ENCODE measurements around the gene TMEM42. TPM values are rescaled to one million over a fixed set of nuclear protein-coding genes. Genes with fewer than 3 reads are reported as not detected.

Gene TMEM42
- total RNA-seq, 3 donors from 2014 or later: 12.8 to 28.6 (median 20.3) TPM

- TF ChIP-seq CTCF (IDR thresholded peaks at IDR 0.05) (no peak), POLR2A (IDR thresholded peaks at IDR 0.05) (no peak), POLR2AphosphoS5 (IDR thresholded peaks at IDR 0.05) (no peak)
- intact Hi-C loops (cut with DNase I; ENCODE audit: low total_unique reads): no loop called here
- DNase-seq (ENCODE audit: low spot score in 2 of 2): no peak
These were observed 22.3 kb downstream of the TMEM42 start for GRCh38 chr3:44883999-44884431.

GRCh38 chr3:44885618-44886017 is 23.9 kb downstream of the TMEM42 start:
- no peak for TF ChIP-seq POLR2A (IDR thresholded peaks at IDR 0.05)
- TF ChIP-seq POLR2AphosphoS5 (IDR thresholded peaks at IDR 0.05): no peak
- no peak for TF ChIP-seq CTCF (IDR thresholded peaks at IDR 0.05)
- no peaks in the 10 kb centered on the region for H3K36me3 ChIP-seq
- DNase-seq (ENCODE audit: low spot score in 2 of 2): no peak
- H3K9me3 ChIP-seq: no peaks in the 10 kb centered on the region
- H3K4me1 ChIP-seq: no peaks in the 10 kb centered on the region
- H3K4me3 ChIP-seq: no peak overlapping the region
- H3K27ac ChIP-seq: no peak overlapping the region
- no peaks in the 10 kb centered on the region for H3K27me3 ChIP-seq
- intact Hi-C loops (cut with DNase I; ENCODE audit: low total_unique reads): no loop called here

More at GRCh38 chr3:44883999-44884431, 22.3 kb downstream of the TMEM42 start:
- no peaks in the 10 kb centered on the region for H3K36me3 ChIP-seq
- H3K4me1 ChIP-seq: no peaks in the 10 kb centered on the region
- H3K27ac ChIP-seq: no peak overlapping the region
- H3K4me3 ChIP-seq: no peak overlapping the region
- H3K27me3 ChIP-seq: no peaks in the 10 kb centered on the region
- no peaks in the 10 kb centered on the region for H3K9me3 ChIP-seq

DNA sequence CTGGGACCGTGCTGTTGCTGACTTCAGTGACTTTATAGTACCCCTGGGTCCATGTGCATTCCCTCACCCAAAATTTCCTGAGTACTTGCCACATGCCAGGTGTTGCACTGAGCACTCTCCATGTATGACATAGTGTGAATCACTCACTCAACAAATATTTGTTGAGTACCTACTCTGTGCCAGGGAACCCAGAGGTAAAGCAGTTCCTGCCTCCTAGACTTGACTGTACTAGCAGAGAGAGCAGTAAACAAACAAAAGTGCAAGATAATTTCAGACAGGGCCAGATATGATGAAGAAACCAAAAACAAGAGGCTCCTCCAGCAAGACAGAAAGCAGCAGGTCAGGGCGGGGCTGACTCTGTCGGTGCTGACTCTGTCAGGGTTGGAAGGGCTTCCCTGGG is 24.8 kb downstream of the TMEM42 start:
- no peak for TF ChIP-seq CTCF (IDR thresholded peaks at IDR 0.05)
- no peak for TF ChIP-seq POLR2AphosphoS5 (IDR thresholded peaks at IDR 0.05)
- TF ChIP-seq POLR2A (IDR thresholded peaks at IDR 0.05): no peak
- intact Hi-C loops (cut with DNase I; ENCODE audit: low total_unique reads): no loop called here
- no peaks in the 10 kb centered on the region for H3K36me3 ChIP-seq

GRCh38 chr3:44887101-44887500 is 25.4 kb downstream of the TMEM42 start:
- TF ChIP-seq POLR2A (IDR thresholded peaks at IDR 0.05): no peak
- no peak for TF ChIP-seq POLR2AphosphoS5 (IDR thresholded peaks at IDR 0.05)
- no peak for TF ChIP-seq CTCF (IDR thresholded peaks at IDR 0.05)
- Histone ChIP-seq H3K4me1 (no peaks in the 10 kb centered on the region), H3K9me3 (no peaks in the 10 kb centered on the region), H3K4me3 (no peak overlapping the region), H3K27me3 (no peaks in the 10 kb centered on the region), H3K27ac (no peak overlapping the region), H3K36me3 (no peaks in the 10 kb centered on the region)
- no peak for DNase-seq (ENCODE audit: low spot score in 2 of 2)
- intact Hi-C loops (cut with DNase I; ENCODE audit: low total_unique reads): no loop called here

More for the DNA sequence above, 24.8 kb downstream of the TMEM42 start:
- Histone ChIP-seq H3K4me1 (no peaks in the 10 kb centered on the region), H3K27ac (no peak overlapping the region), H3K9me3 (no peaks in the 10 kb centered on the region), H3K27me3 (no peaks in the 10 kb centered on the region), H3K4me3 (no peak overlapping the region)
- DNase-seq (ENCODE audit: low spot score in 2 of 2): no peak

DNA sequence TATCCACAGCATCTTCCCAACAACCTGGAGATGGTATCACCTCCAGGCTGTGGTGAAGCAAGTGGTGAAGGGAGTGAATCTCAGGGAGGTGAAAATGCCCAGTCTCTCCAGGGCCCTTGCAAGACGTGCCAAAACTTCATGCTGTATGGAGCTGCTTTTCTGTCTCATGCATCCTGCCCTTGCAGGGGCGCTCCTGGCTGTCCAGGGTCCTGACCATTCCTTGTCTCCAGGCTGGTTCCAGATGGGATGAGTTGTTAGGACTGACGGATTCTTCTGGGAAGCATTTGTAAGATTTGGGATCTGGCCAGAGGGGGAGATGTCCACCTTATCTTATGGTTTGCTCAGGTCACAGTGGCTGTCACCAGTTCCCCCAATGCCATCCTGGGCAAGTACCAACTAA is 28.5 kb downstream of the TMEM42 start:
- intact Hi-C loops (cut with DNase I; ENCODE audit: low total_unique reads): no loop called here
- DNase-seq (ENCODE audit: low spot score in 2 of 2): no peak
- Histone ChIP-seq H3K27ac (no peak overlapping the region), H3K27me3 (no peaks in the 10 kb centered on the region), H3K4me1 (no peaks in the 10 kb centered on the region), H3K9me3 (no peaks in the 10 kb centered on the region), H3K4me3 (no peak overlapping the region), H3K36me3 (no peaks in the 10 kb centered on the region)
- TF ChIP-seq POLR2A (IDR thresholded peaks at IDR 0.05): no peak
- no peak for TF ChIP-seq POLR2AphosphoS5 (IDR thresholded peaks at IDR 0.05)
- TF ChIP-seq CTCF (IDR thresholded peaks at IDR 0.05): no peak

Measured in breast epithelium (tissue), 4 donors.